Right lobe of liver (tissue), 4 donors: ENCODE results near the gene SH2B3.

Experiments used
- CTCF ChIP-seq, 4 donors: fragments of 200-600 bp in 3 of 4; fragments of 450-650 bp in 1 of 4; IDR thresholded peaks; one replicate each; pipeline versions ENCODE4 v1.5.1 to v1.8.0; 2016 to 2022; ENCODE audit warnings: antibody characterized with exemption in 4 of 4, mild to moderate bottlenecking in 2 of 4
- POLR2A ChIP-seq: fragments of 450-650 bp; IDR thresholded peaks from one replicate; pipeline ENCODE4 v1.6.1; 2017; ENCODE audit warnings: antibody characterized with exemption, mild to moderate bottlenecking
- donor health status: DM: no; HTN: no; CAD: no.
- donor health status: DM: no; HTN: no; CAD: no.
- donor health status: DM: no; HTN: yes; CAD: no.

GRCh38 chr12:111420494-111420893 lies 14.8 kb downstream of the SH2B3 start:
- TF ChIP-seq CTCF (IDR thresholded peaks at IDR 0.05) (no peak), POLR2A (no peak)
